Endothelial cell of umbilical vein (primary cell): ENCODE measurements around the gene PLXNA4. TPM values are rescaled to one million over a fixed set of nuclear protein-coding genes. Genes with fewer than 3 reads are reported as not detected.

ENCODE experiments used
- BruUV-seq: library from RNA; stranded (reverse); fragments of 400-500 nt; replicated peaks from 2 replicates; lab custom pipeline; 2021; lab: Mats Ljungman, UMichigan
- CTCF ChIA-PET: fragments of 300-600, 350-600 bp; sonication (Branson Sonifier 250); formaldehyde crosslinking; loops from one replicate; lab custom pipeline; 2021; ENCODE audit warnings: antibody characterized with exemption, inconsistent platforms; lab: Charles Lee
- POLR2A ChIA-PET: fragments of 300-600, 350-600 bp; sonication (Branson Sonifier 250); formaldehyde crosslinking; loops from one replicate; lab custom pipeline; 2021; ENCODE audit warnings: antibody characterized with exemption, inconsistent platforms; lab: Charles Lee
- DNase-seq: peaks from one replicate; pipeline ENCODE4 v3.0.0-alpha.2; 2011; ENCODE audit warnings: low read depth, low spot score
- FAIRE-seq: peaks from 2 replicates; lab custom pipeline; 2011; peaks lifted over from hg19 to GRCh38; lab: Jason Lieb, UNC
- H2AFZ ChIP-seq: 2 replicates; pipeline ENCODE4 v1.6.0; 2012; ENCODE audit warnings: low read depth, low read length, control low read depth, inconsistent platforms
- H3K27ac ChIP-seq: 2 replicates; pipeline ENCODE4 v1.5.1; 2011; ENCODE audit warnings: low read depth, mild to moderate bottlenecking, control low read depth, low read length, moderate library complexity; ENCODE audit not compliant: insufficient read depth
- H3K27me3 ChIP-seq, 2 experiments: 2 replicates each; pipeline versions ENCODE4 v1.6.0 to v1.6.1; 2011; ENCODE audit warnings: low read length in 2 of 2, mixed read lengths in 1 of 2; ENCODE audit not compliant: control insufficient read depth in 2 of 2, insufficient read depth in 2 of 2
- H3K36me3 ChIP-seq, 2 experiments: 2 replicates in 1 of 2; 3 replicates in 1 of 2; pipeline ENCODE4 v1.5.1; 2011; ENCODE audit warnings: low read length in 2 of 2, mild to moderate bottlenecking in 1 of 2, moderate library complexity in 1 of 2; ENCODE audit not compliant: control insufficient read depth in 2 of 2, insufficient read depth in 2 of 2; ENCODE audit errors: extremely low read depth in 1 of 2
- H3K4me1 ChIP-seq: 3 replicates; pipeline ENCODE4 v1.5.1; 2011; ENCODE audit warnings: mild to moderate bottlenecking, low read length; ENCODE audit not compliant: control insufficient read depth, insufficient read depth; ENCODE audit errors: extremely low read depth
- H3K4me2 ChIP-seq: 2 replicates; pipeline ENCODE4 v1.6.1; 2011; ENCODE audit warnings: low read length, control low read depth, mixed read lengths; ENCODE audit not compliant: insufficient read depth
- H3K4me3 ChIP-seq, 3 experiments: fragments of 200-600 bp in 1 of 3; sonication (generic), shearing (Covaris generic) in 1 of 3; replicated peaks in 1 of 3; 2 replicates each; pipeline ENCODE4 v1.5.1; 2011 to 2016; ENCODE audit warnings: control low read depth in 3 of 3, low read length in 3 of 3, mild to moderate bottlenecking in 2 of 3, inconsistent platforms in 1 of 3, low read depth in 1 of 3, moderate library complexity in 1 of 3; ENCODE audit not compliant: insufficient read depth in 1 of 3
- H3K79me2 ChIP-seq: 2 replicates; pipeline ENCODE4 v1.6.0; 2012; ENCODE audit warnings: low read length, inconsistent platforms; ENCODE audit not compliant: control insufficient read depth, insufficient read depth
- H3K9ac ChIP-seq: replicated peaks from 2 replicates; pipeline ENCODE3; 2011; ENCODE audit warnings: low read length, control low read depth; ENCODE audit not compliant: insufficient read depth; ENCODE audit errors: extremely low read depth
- H3K9me1 ChIP-seq: replicated peaks from 3 replicates; pipeline ENCODE4 v1.6.0; 2011; ENCODE audit warnings: mild to moderate bottlenecking, low read length; ENCODE audit not compliant: control insufficient read depth, insufficient read depth; ENCODE audit errors: extremely low read depth
- H3K9me3 ChIP-seq: replicated peaks from 2 replicates; pipeline ENCODE4 v1.5.1; 2012; ENCODE audit warnings: low read length, inconsistent platforms; ENCODE audit not compliant: control insufficient read depth, insufficient read depth
- H4K20me1 ChIP-seq: replicated peaks from 2 replicates; pipeline ENCODE3; 2011; ENCODE audit warnings: mild to moderate bottlenecking, low read length; ENCODE audit not compliant: control insufficient read depth, insufficient read depth; ENCODE audit errors: extremely low read depth
- EZH2 ChIP-seq: IDR thresholded peaks from 2 replicates; pipeline ENCODE4 v1.6.1; 2012; ENCODE audit warnings: borderline replicate concordance, low read depth, mild to moderate bottlenecking, moderate library complexity, low read length, inconsistent platforms; ENCODE audit not compliant: severe bottlenecking
- FOS ChIP-seq: IDR thresholded peaks from 2 replicates; pipeline ENCODE4 v1.6.1; 2011; ENCODE audit warnings: mild to moderate bottlenecking, low read length, moderate library complexity, borderline replicate concordance; ENCODE audit not compliant: insufficient read depth
- GATA2 ChIP-seq: IDR thresholded peaks from 2 replicates; pipeline ENCODE4 v1.7.0; 2011; ENCODE audit warnings: low read depth, mild to moderate bottlenecking, moderate library complexity, mixed read lengths, low read length; ENCODE audit not compliant: insufficient read length, insufficient read depth
- JUN ChIP-seq: IDR thresholded peaks from 2 replicates; pipeline ENCODE4 v1.6.1; 2011; ENCODE audit warnings: borderline replicate concordance, low read depth; ENCODE audit not compliant: insufficient read length, insufficient read depth
- MYC ChIP-seq: IDR thresholded peaks from one replicate; pipeline ENCODE4 v1.6.1; 2011; ENCODE audit warnings: mild to moderate bottlenecking, low read depth, low read length
- POLR2A ChIP-seq: IDR thresholded peaks from 2 replicates; pipeline ENCODE4 v1.6.1; 2012; ENCODE audit warnings: low read depth, mild to moderate bottlenecking, control low read depth, low read length
- POLR2AphosphoS5 ChIP-seq: IDR thresholded peaks from 2 replicates; pipeline ENCODE4 v1.6.1; 2012; ENCODE audit warnings: low read depth, mild to moderate bottlenecking, control low read depth, low read length, moderate library complexity; ENCODE audit not compliant: insufficient read depth
- dilution Hi-C: fragments of 300-500 bp; cut with MboI; formaldehyde crosslinking; loops from one replicate; pipeline ENCODE4 v1.15.0; 2019; ENCODE audit warnings: low sequenced_read_pairs; ENCODE audit not compliant: extremely low pct_ligation_motif_present
- intact Hi-C: fragments of 100-400 bp; cut with micrococcal nuclease; formaldehyde crosslinking; loops from one replicate; pipeline ENCODE4 v1.10.0; 2022
- polyA plus RNA-seq, 4 experiments: library from polyadenylated mRNA; depleted of rRNA in 3 of 4; stranded (reverse) in 3 of 4; unstranded in 1 of 4; fragments of >200 nt; gene quantifications; 2 replicates each; pipeline versions ENCODE4 v1.2.1 to v1.2.3, GENCODE V29; 2011 to 2012; ENCODE audit warnings: missing spikeins in 1 of 4
- total RNA-seq: library from RNA; stranded (reverse); gene quantifications from 2 replicates; pipeline ENCODE4 v1.2.3, GENCODE V29; 2021
- TF ChIP-seq, protein P1 (sequence below), 2 donors: IDR thresholded peaks; 1 replicate in 1 of 2; 2 replicates in 1 of 2; pipeline ENCODE4 v1.5.1; 2011; ENCODE audit warnings: low read length in 2 of 2, mild to moderate bottlenecking in 2 of 2, moderate library complexity in 2 of 2, control low read depth in 1 of 2, inconsistent platforms in 1 of 2, low read depth in 1 of 2; ENCODE audit not compliant: insufficient read depth in 1 of 2; ENCODE audit errors: extremely low read depth in 1 of 2
- TF ChIP-seq, protein P2 (sequence below): IDR thresholded peaks from 2 replicates; pipeline ENCODE4 v1.6.1; 2011; ENCODE audit not compliant: insufficient read depth, insufficient read length

PLXNA4 gene
- total and polyA plus RNA-seq, 2 donors (not counting 3 experiments of a cell fraction or from before 2014, with no cell fraction given) = 12.1 to 20.4 TPM

DNA sequence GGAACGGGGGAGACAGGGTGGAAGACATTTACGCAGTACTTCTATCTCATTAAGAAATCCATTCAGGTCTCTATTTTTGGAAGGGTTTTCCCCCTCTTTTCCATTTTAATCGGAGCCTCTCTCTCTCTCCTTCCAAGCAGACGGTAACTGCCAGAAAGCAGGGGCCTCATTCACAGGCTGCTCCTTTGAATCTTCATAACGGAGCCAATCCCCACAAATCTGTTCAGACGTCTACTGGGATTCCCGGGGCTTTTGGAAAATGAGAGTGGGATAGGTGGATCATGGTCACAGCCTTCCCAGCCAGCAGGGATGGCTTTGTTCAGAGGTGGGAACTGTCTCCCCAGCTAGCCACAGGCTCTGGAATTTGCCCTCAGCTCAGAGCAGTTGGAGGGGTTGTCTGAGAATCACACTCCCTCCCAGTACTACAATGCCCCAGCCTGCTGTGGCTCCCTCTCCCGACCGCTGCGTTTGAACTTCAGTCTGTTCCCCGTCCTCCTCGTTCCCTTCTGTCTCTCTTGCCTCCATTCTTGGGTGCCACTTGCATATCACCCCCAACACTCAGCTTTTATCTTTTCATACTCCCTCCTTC is 413.6 kb downstream of the PLXNA4 start:
- Histone ChIP-seq H3K9ac (no peak overlapping the region), H3K36me3 (peaks cover 0 to 33% of the 10 kb centered on the region in 2 experiments), H3K9me3 (no peaks in the 10 kb centered on the region), H3K27me3 (no peaks in the 10 kb centered on the region), H3K4me3 (no peak overlapping the region), H3K4me1 (no peaks in the 10 kb centered on the region), H3K9me1 (no peaks in the 10 kb centered on the region), H3K79me2 (no peaks in the 10 kb centered on the region), H3K4me2 (no peak overlapping the region), H2AFZ (no peak overlapping the region), H3K27ac (no peak overlapping the region), H4K20me1 (no peaks in the 10 kb centered on the region)
- intact Hi-C loops (no loop called here), dilution Hi-C loops (no loop called here)
- no peak for FAIRE-seq
- BruUV-seq = no TSS peak
- no peak for DNase-seq
- CTCF ChIA-PET = interaction anchor here (1.7 kb wide), 1 partner anchor 303 kb away, joined by 5 read pairs; no protein-coding TSS in a partner anchor
- no peak for TF ChIP-seq POLR2AphosphoS5
- TF ChIP-seq, protein P1, sequence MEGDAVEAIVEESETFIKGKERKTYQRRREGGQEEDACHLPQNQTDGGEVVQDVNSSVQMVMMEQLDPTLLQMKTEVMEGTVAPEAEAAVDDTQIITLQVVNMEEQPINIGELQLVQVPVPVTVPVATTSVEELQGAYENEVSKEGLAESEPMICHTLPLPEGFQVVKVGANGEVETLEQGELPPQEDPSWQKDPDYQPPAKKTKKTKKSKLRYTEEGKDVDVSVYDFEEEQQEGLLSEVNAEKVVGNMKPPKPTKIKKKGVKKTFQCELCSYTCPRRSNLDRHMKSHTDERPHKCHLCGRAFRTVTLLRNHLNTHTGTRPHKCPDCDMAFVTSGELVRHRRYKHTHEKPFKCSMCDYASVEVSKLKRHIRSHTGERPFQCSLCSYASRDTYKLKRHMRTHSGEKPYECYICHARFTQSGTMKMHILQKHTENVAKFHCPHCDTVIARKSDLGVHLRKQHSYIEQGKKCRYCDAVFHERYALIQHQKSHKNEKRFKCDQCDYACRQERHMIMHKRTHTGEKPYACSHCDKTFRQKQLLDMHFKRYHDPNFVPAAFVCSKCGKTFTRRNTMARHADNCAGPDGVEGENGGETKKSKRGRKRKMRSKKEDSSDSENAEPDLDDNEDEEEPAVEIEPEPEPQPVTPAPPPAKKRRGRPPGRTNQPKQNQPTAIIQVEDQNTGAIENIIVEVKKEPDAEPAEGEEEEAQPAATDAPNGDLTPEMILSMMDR (IDR thresholded peaks at IDR 0.05; ENCODE audit: extremely low read depth in 1 of 2, insufficient read depth in 1 of 2, low read depth in 1 of 2, low read length in 2 of 2) = no peak
- TF ChIP-seq MYC = no peak
- no peak for TF ChIP-seq POLR2A
- no peak for TF ChIP-seq GATA2
- no peak for TF ChIP-seq JUN
- TF ChIP-seq FOS = no peak
- TF ChIP-seq, protein P2, sequence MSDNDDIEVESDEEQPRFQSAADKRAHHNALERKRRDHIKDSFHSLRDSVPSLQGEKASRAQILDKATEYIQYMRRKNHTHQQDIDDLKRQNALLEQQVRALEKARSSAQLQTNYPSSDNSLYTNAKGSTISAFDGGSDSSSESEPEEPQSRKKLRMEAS = no peak
- no peak for TF ChIP-seq EZH2
- POLR2A ChIA-PET = no interaction called here
